Small intestine (tissue), 7 donors: ENCODE measurements around the gene MBD1. TPM values are rescaled to one million over a fixed set of nuclear protein-coding genes. Genes with fewer than 3 reads are reported as not detected.

Experiments
- DNase-seq, 2 donors: peaks; one replicate each; pipeline versions ENCODE4 v3.0.0 to v3.0.0-alpha.2; 2013
- FAIRE-seq: peaks from 2 replicates; lab custom pipeline; 2012; peaks lifted over from hg19 to GRCh38; lab: Jason Lieb, UNC
- H3K27ac ChIP-seq, 3 donors: one replicate each; pipeline ENCODE4 v1.5.1; 2013; ENCODE audit warnings: low read length in 2 of 3, mild to moderate bottlenecking in 2 of 3, control low read depth in 1 of 3, inconsistent platforms in 1 of 3, low read depth in 1 of 3, moderate library complexity in 1 of 3
- H3K27me3 ChIP-seq, 3 donors: one replicate each; pipeline ENCODE4 v1.6.1; 2013; ENCODE audit warnings: low read length in 3 of 3, inconsistent platforms in 1 of 3; ENCODE audit not compliant: control insufficient read depth in 3 of 3, insufficient read depth in 3 of 3
- H3K36me3 ChIP-seq, 3 donors: one replicate each; pipeline ENCODE4 v1.6.1; 2013; ENCODE audit warnings: low read length in 3 of 3, inconsistent platforms in 1 of 3, low read depth in 1 of 3, mild to moderate bottlenecking in 1 of 3, moderate library complexity in 1 of 3; ENCODE audit not compliant: control insufficient read depth in 3 of 3, insufficient read depth in 2 of 3
- H3K4me1 ChIP-seq, 3 donors: one replicate each; pipeline ENCODE4 v1.6.1; 2013; ENCODE audit warnings: low read length in 2 of 3, inconsistent platforms in 1 of 3, low read depth in 1 of 3, mild to moderate bottlenecking in 1 of 3, moderate library complexity in 1 of 3; ENCODE audit not compliant: control insufficient read depth in 3 of 3, insufficient read depth in 2 of 3
- H3K4me3 ChIP-seq, 3 donors: one replicate each; pipeline ENCODE4 v1.5.1; 2013; ENCODE audit warnings: low read length in 3 of 3, control low read depth in 1 of 3, inconsistent platforms in 1 of 3, low read depth in 1 of 3, mild to moderate bottlenecking in 1 of 3, moderate library complexity in 1 of 3
- H3K9me3 ChIP-seq, 2 donors: one replicate each; pipeline ENCODE4 v1.6.1; 2013; ENCODE audit warnings: low read depth in 1 of 2, low read length in 1 of 2; ENCODE audit not compliant: control insufficient read depth in 2 of 2, insufficient read depth in 1 of 2
- WGBS, 3 donors: extraction: QIAGEN DNeasy Blood & Tissue Kit; methylation state at CpG; one replicate each; pipeline ENCODE4 v1.1.7; 2013; 5-methylcytosine and 5-hydroxymethylcytosine counted together
- polyA plus RNA-seq, 4 donors: library from polyadenylated mRNA; stranded (reverse) in 3 of 4; unstranded in 1 of 4; fragments of 200-250 nt in 3 of 4; fragments of 120-200 nt in 1 of 4; gene quantifications; one replicate each; pipeline versions ENCODE4 v1.2.1 to v1.2.3, GENCODE V29; 2013
- donor health status: healthy with polysubstance abuse.
- donor health status: control.
- donor health status: control.
- donor health status: Bipolar disorder and iron deficiency.
- donor health status: healthy.

Gene MBD1
- polyA plus RNA-seq, 4 donors = 26.2 to 67.4 (median 33.5) TPM

GRCh38 chr18:50287028-50287440 is 5.7 kb upstream of the MBD1 start:
- Histone ChIP-seq H3K27ac (peak overlapping the region; percentile 53 to 97 (median 54)), H3K27me3 (no peaks in the 10 kb centered on the region), H3K9me3 (no peaks in the 10 kb centered on the region), H3K36me3 (peaks cover 0 to 42% (median 2%) of the 10 kb centered on the region in 3 donors), H3K4me3 (peak overlapping the region; percentile 78 to 99 (median 93)), H3K4me1 (peaks cover 0 to 7% (median 2%) of the 10 kb centered on the region in 3 donors)
- 1% methylated on average over 27 of the region's 27 CpGs for WGBS, 3 donors
- FAIRE-seq (no peak), DNase-seq (no peak)

GRCh38 chr18:50286391-50287027 is 5.2 kb upstream of the MBD1 start:
- FAIRE-seq (no peak), DNase-seq (peak; percentile 25 to 33)
- Histone ChIP-seq H3K9me3 (no peaks in the 10 kb centered on the region), H3K36me3 (peaks cover 0 to 44% (median 2%) of the 10 kb centered on the region in 3 donors), H3K27ac (peak overlapping the region in 1 of 3 donors; percentile 97), H3K4me1 (peaks cover 0 to 9% (median 2%) of the 10 kb centered on the region in 3 donors), H3K27me3 (no peaks in the 10 kb centered on the region), H3K4me3 (peak overlapping the region; percentile 78 to 99 (median 93))
- WGBS, 3 donors = 18 to 25% (median 24%) methylated on average over 23 of the region's 23 CpGs

GRCh38 chr18:50285631-50286321 is 4.5 kb upstream of the MBD1 start:
- H3K27ac ChIP-seq = no peak overlapping the region
- no peak overlapping the region for H3K4me3 ChIP-seq
- no peaks in the 10 kb centered on the region for H3K27me3 ChIP-seq
- H3K9me3 ChIP-seq = no peaks in the 10 kb centered on the region
- FAIRE-seq (no peak), DNase-seq (no peak)
- H3K4me1 ChIP-seq = peaks cover 0 to 9% (median 2%) of the 10 kb centered on the region in 3 donors
- WGBS, 3 donors = 96 to 97% (median 97%) methylated on average over 24 of the region's 24 CpGs
- H3K36me3 ChIP-seq = peaks cover 0 to 44% (median 2%) of the 10 kb centered on the region in 3 donors

GRCh38 chr18:50285071-50285470 is 3.7 kb upstream of the MBD1 start:
- Histone ChIP-seq H3K9me3 (no peaks in the 10 kb centered on the region), H3K27me3 (no peaks in the 10 kb centered on the region), H3K4me3 (no peak overlapping the region), H3K27ac (no peak overlapping the region), H3K36me3 (peaks cover 0 to 44% (median 2%) of the 10 kb centered on the region in 3 donors), H3K4me1 (peaks cover 3 to 9% (median 4%) of the 10 kb centered on the region in 3 donors)
- WGBS, 3 donors = 91 to 95% (median 94%) methylated on average over 10 to 13 of the region's 13 CpGs
- DNase-seq = no peak
- FAIRE-seq = no peak

GRCh38 chr18:50284255-50284885 is 3.0 kb upstream of the MBD1 start:
- Histone ChIP-seq H3K9me3 (no peaks in the 10 kb centered on the region), H3K27ac (no peak overlapping the region), H3K36me3 (peaks cover 0 to 47% (median 2%) of the 10 kb centered on the region in 3 donors), H3K27me3 (no peaks in the 10 kb centered on the region), H3K4me3 (no peak overlapping the region), H3K4me1 (peaks cover 7 to 12% (median 8%) of the 10 kb centered on the region in 3 donors)
- WGBS, 3 donors = 91 to 94% (median 94%) methylated on average over 15 of the region's 15 CpGs
- no peak for FAIRE-seq
- DNase-seq = no peak

- H3K9me3 ChIP-seq = no peaks in the 10 kb centered on the region
- peaks cover 10 to 14% (median 12%) of the 10 kb centered on the region in 3 donors for H3K4me1 ChIP-seq
- no peak overlapping the region for H3K27ac ChIP-seq
- no peaks in the 10 kb centered on the region for H3K27me3 ChIP-seq
- H3K36me3 ChIP-seq = peaks cover 0 to 47% (median 6%) of the 10 kb centered on the region in 3 donors
- no peak overlapping the region for H3K4me3 ChIP-seq
- WGBS, 3 donors = 89 to 93% (median 91%) methylated on average over 29 of the region's 29 CpGs
- no peak for DNase-seq
- FAIRE-seq = no peak
Observed at GRCh38 chr18:50283469-50284209, 2.3 kb upstream of the MBD1 start.

GRCh38 chr18:50282521-50283335 is 1.4 kb upstream of the MBD1 start:
- 89 to 94% (median 89%) methylated on average over 41 to 42 of the region's 42 CpGs for WGBS, 3 donors
- peaks cover 10 to 14% (median 12%) of the 10 kb centered on the region in 3 donors for H3K4me1 ChIP-seq
- peaks cover 0 to 47% (median 6%) of the 10 kb centered on the region in 3 donors for H3K36me3 ChIP-seq
- H3K4me3 ChIP-seq = no peak overlapping the region
- FAIRE-seq (no peak), DNase-seq (no peak)
- no peaks in the 10 kb centered on the region for H3K27me3 ChIP-seq
- no peaks in the 10 kb centered on the region for H3K9me3 ChIP-seq
- H3K27ac ChIP-seq = no peak overlapping the region
